H1 (cell line): ENCODE measurements around the gene CMTM2. TPM values are rescaled to one million over a fixed set of nuclear protein-coding genes. Genes with fewer than 3 reads are reported as not detected.

Experiments
- CTCF ChIA-PET: fragments of 300-600 bp; sonication (Branson Sonifier 250); formaldehyde crosslinking; loops from one replicate; lab custom pipeline; 2021; ENCODE audit not compliant: partially characterized antibody; lab: Charles Lee
- POLR2A ChIA-PET: fragments of 300-600 bp; sonication (Branson Sonifier 250); formaldehyde crosslinking; loops from one replicate; lab custom pipeline; 2021; ENCODE audit warnings: inconsistent platforms; ENCODE audit not compliant: partially characterized antibody; lab: Charles Lee
- DNase-seq, 2 experiments: peaks; one replicate each; pipeline versions ENCODE4 v3.0.0 to v3.0.0-alpha.2; 2010 to 2022; ENCODE audit warnings: low spot score in 2 of 2, low read depth in 1 of 2, mixed read lengths in 1 of 2
- FAIRE-seq: peaks from 2 replicates; lab custom pipeline; 2011; peaks lifted over from hg19 to GRCh38; lab: Jason Lieb, UNC
- H2AFZ ChIP-seq: 2 replicates; pipeline ENCODE4 v1.8.1; 2012; ENCODE audit warnings: low read length, inconsistent platforms
- H2AK5ac ChIP-seq: 2 replicates; pipeline ENCODE4 v1.6.1; 2013; ENCODE audit warnings: low read depth, low read length
- H2BK120ac ChIP-seq: replicated peaks from 2 replicates; pipeline ENCODE3; 2013; ENCODE audit warnings: low read depth, low read length, inconsistent platforms
- H2BK12ac ChIP-seq: 2 replicates; pipeline ENCODE4 v1.6.1; 2013; ENCODE audit warnings: low read depth, low read length
- H2BK15ac ChIP-seq: 2 replicates; pipeline ENCODE4 v1.6.1; 2013; ENCODE audit warnings: low read length
- H2BK20ac ChIP-seq: 2 replicates; pipeline ENCODE4 v1.6.1; 2013; ENCODE audit warnings: low read length
- H2BK5ac ChIP-seq: 2 replicates; pipeline ENCODE4 v1.6.1; 2013; ENCODE audit warnings: low read depth, low read length
- H3K14ac ChIP-seq: 2 replicates; pipeline ENCODE4 v1.6.1; 2013; ENCODE audit warnings: inconsistent platforms; ENCODE audit not compliant: insufficient read length
- H3K18ac ChIP-seq: 2 replicates; pipeline ENCODE4 v1.6.1; 2013; ENCODE audit warnings: low read length; ENCODE audit errors: extremely low read depth
- H3K23ac ChIP-seq: 2 replicates; pipeline ENCODE4 v1.6.1; 2013; ENCODE audit warnings: inconsistent platforms; ENCODE audit not compliant: insufficient read length
- H3K23me2 ChIP-seq: 2 replicates; pipeline ENCODE4 v1.6.1; 2013; ENCODE audit warnings: low read depth, low read length
- H3K27ac ChIP-seq: 2 replicates; pipeline ENCODE4 v1.6.1; 2011; ENCODE audit warnings: low read depth, low read length, inconsistent platforms
- H3K27me3 ChIP-seq, 4 experiments: replicated peaks in 1 of 4; 1 replicate in 1 of 4; 2 replicates in 3 of 4; pipeline versions ENCODE4 v1.6.1 to v1.8.1; 2011 to 2013; ENCODE audit warnings: low read length in 3 of 4, mild to moderate bottlenecking in 3 of 4, inconsistent platforms in 2 of 4, mixed read lengths in 2 of 4, moderate library complexity in 1 of 4; ENCODE audit not compliant: control insufficient read depth in 3 of 4, insufficient read depth in 3 of 4; ENCODE audit errors: extremely low read depth in 1 of 4
- H3K36me3 ChIP-seq, 4 experiments: 2 replicates each; pipeline versions ENCODE4 v1.6.1 to v1.8.1; 2011 to 2013; ENCODE audit warnings: mild to moderate bottlenecking in 4 of 4, low read length in 3 of 4, moderate library complexity in 2 of 4, control low read depth in 1 of 4, inconsistent platforms in 1 of 4; ENCODE audit not compliant: insufficient read depth in 4 of 4, control insufficient read depth in 2 of 4
- H3K4ac ChIP-seq: replicated peaks from 2 replicates; pipeline ENCODE3; 2013; ENCODE audit warnings: low read length, low read depth, mixed read lengths, inconsistent platforms; ENCODE audit not compliant: insufficient read length
- H3K4me1 ChIP-seq, 4 experiments: replicated peaks in 1 of 4; 1 replicate in 1 of 4; 2 replicates in 3 of 4; pipeline versions ENCODE4 v1.6.1 to v1.8.1; 2011 to 2013; ENCODE audit warnings: low read length in 3 of 4, inconsistent platforms in 2 of 4, mixed read lengths in 1 of 4; ENCODE audit not compliant: insufficient read depth in 4 of 4, control insufficient read depth in 3 of 4
- H3K4me2 ChIP-seq, 2 experiments: 2 replicates each; pipeline versions ENCODE4 v1.6.1 to v1.8.1; 2011 to 2013; ENCODE audit warnings: low read depth in 2 of 2, low read length in 2 of 2, control low read depth in 1 of 2, inconsistent platforms in 1 of 2, mild to moderate bottlenecking in 1 of 2; ENCODE audit not compliant: insufficient read depth in 1 of 2
- H3K4me3 ChIP-seq, 4 experiments: fragments of 200-600, 300-600 bp in 1 of 4; sonication (generic), shearing (Covaris generic), sonication (Bioruptor Twin) in 1 of 4; 2 replicates each; pipeline versions ENCODE4 v1.5.1 to v1.8.1; 2011 to 2016; ENCODE audit warnings: low read length in 4 of 4, low read depth in 3 of 4, control low read depth in 2 of 4, inconsistent platforms in 2 of 4, mild to moderate bottlenecking in 2 of 4, mixed read lengths in 1 of 4, moderate library complexity in 1 of 4; ENCODE audit not compliant: insufficient read depth in 2 of 4; ENCODE audit errors: extremely low read depth in 1 of 4
- H3K56ac ChIP-seq: replicated peaks from 2 replicates; pipeline ENCODE3; 2013; ENCODE audit warnings: low read depth, mild to moderate bottlenecking, mixed read lengths, low read length, inconsistent platforms; ENCODE audit not compliant: insufficient read length
- H3K79me1 ChIP-seq: 2 replicates; pipeline ENCODE4 v1.6.1; 2013; ENCODE audit warnings: low read depth, low read length, control low read depth
- H3K79me2 ChIP-seq, 2 experiments: 2 replicates each; pipeline versions ENCODE4 v1.6.1 to v1.8.1; 2012 to 2013; ENCODE audit warnings: low read length in 2 of 2, mild to moderate bottlenecking in 2 of 2, inconsistent platforms in 1 of 2; ENCODE audit not compliant: insufficient read depth in 2 of 2, control insufficient read depth in 1 of 2
- H3K9ac ChIP-seq, 4 experiments: replicated peaks in 1 of 4; 1 replicate in 1 of 4; 2 replicates in 3 of 4; pipeline versions ENCODE4 v1.6.1 to v1.8.1; 2011 to 2013; ENCODE audit warnings: low read depth in 3 of 4, low read length in 3 of 4, control low read depth in 2 of 4, mild to moderate bottlenecking in 2 of 4, moderate library complexity in 2 of 4, inconsistent platforms in 1 of 4; ENCODE audit errors: extremely low read depth in 1 of 4
- H3K9me3 ChIP-seq, 2 experiments: 2 replicates each; pipeline versions ENCODE4 v1.6.1 to v1.8.1; 2012 to 2013; ENCODE audit warnings: mild to moderate bottlenecking in 2 of 2, moderate library complexity in 2 of 2, control low read depth in 1 of 2, inconsistent platforms in 1 of 2, low read depth in 1 of 2, low read length in 1 of 2, mixed read lengths in 1 of 2; ENCODE audit not compliant: insufficient read depth in 2 of 2
- H4K20me1 ChIP-seq, 2 experiments: replicated peaks in 1 of 2; 2 replicates each; pipeline versions ENCODE3 to v1.8.1; 2011 to 2013; ENCODE audit warnings: inconsistent platforms in 2 of 2, low read length in 2 of 2, mild to moderate bottlenecking in 1 of 2; ENCODE audit not compliant: insufficient read depth in 2 of 2, control insufficient read depth in 1 of 2
- H4K5ac ChIP-seq: 2 replicates; pipeline ENCODE4 v1.6.1; 2013; ENCODE audit warnings: low read length, low read depth, mixed read lengths, inconsistent platforms; ENCODE audit not compliant: insufficient read length
- H4K8ac ChIP-seq: 2 replicates; pipeline ENCODE4 v1.8.0; 2013; ENCODE audit warnings: mild to moderate bottlenecking, moderate library complexity, low read length, inconsistent platforms; ENCODE audit not compliant: insufficient read depth; ENCODE audit errors: extremely low read depth
- H4K91ac ChIP-seq: replicated peaks from 2 replicates; pipeline ENCODE3; 2013; ENCODE audit warnings: low read length, mixed read lengths, inconsistent platforms; ENCODE audit not compliant: insufficient read length
- BRCA1 ChIP-seq: IDR thresholded peaks from 2 replicates; pipeline ENCODE4 v1.6.1; 2012; ENCODE audit warnings: low read depth, low read length, improper control_type of control experiment
- CBX8 ChIP-seq: fragments of 300-800, 300-1000 bp; sonication (generic); IDR thresholded peaks from 2 replicates; pipeline ENCODE4 v1.7.1; 2016; ENCODE audit warnings: low read depth, low read length, borderline replicate concordance
- E2F6 ChIP-seq: IDR thresholded peaks from 2 replicates; pipeline ENCODE4 v1.6.1; 2012; ENCODE audit warnings: inconsistent platforms
- HDAC6 ChIP-seq: IDR thresholded peaks from one replicate; pipeline ENCODE4 v1.7.1; 2012; ENCODE audit warnings: low read depth, mild to moderate bottlenecking, inconsistent platforms, low read length, moderate library complexity
- KDM1A ChIP-seq: fragments of 200-600, 300-600 bp; sonication (generic); IDR thresholded peaks from 2 replicates; pipeline ENCODE4 v1.7.1; 2016; ENCODE audit warnings: mild to moderate bottlenecking, low read length, borderline replicate concordance
- MAFK ChIP-seq: IDR thresholded peaks from 2 replicates; pipeline ENCODE4 v1.6.1; 2012; ENCODE audit warnings: low read depth, mild to moderate bottlenecking, improper control_type of control experiment, low read length
- POLR2A ChIP-seq, 2 experiments: IDR thresholded peaks; 1 replicate in 1 of 2; 2 replicates in 1 of 2; pipeline ENCODE4 v1.6.1; 2011; ENCODE audit warnings: low read depth in 2 of 2, low read length in 2 of 2, mild to moderate bottlenecking in 2 of 2; ENCODE audit errors: control extremely low read depth in 1 of 2
- TEAD4 ChIP-seq: IDR thresholded peaks from 2 replicates; pipeline ENCODE4 v1.6.1; 2012; ENCODE audit warnings: low read depth, low read length, inconsistent platforms, mixed read lengths
- WGBS, 2 experiments: shearing (Covaris generic) in 1 of 2; methylation state at CpG; one replicate each; pipeline versions ENCODE4 v1.1.6 to v1.1.7; 2013 to 2015; ENCODE audit warnings: low lambda C conversion rate in 2 of 2, mixed read lengths in 2 of 2, inconsistent platforms in 1 of 2, low coverage in 1 of 2, missing lambda C conversion rate in 1 of 2; ENCODE audit not compliant: insufficient replicate concordance in 2 of 2, insufficient coverage in 1 of 2, insufficient read length in 1 of 2; ENCODE audit errors: extremely low coverage in 1 of 2, missing lambda C conversion rate in 1 of 2; 5-methylcytosine and 5-hydroxymethylcytosine counted together
- polyA plus RNA-seq, 7 experiments: library from polyadenylated mRNA; depleted of rRNA in 3 of 7; stranded (reverse) in 5 of 7; unstranded in 2 of 7; fragments of >200 nt in 5 of 7; fragments of 200-250 nt in 2 of 7; gene quantifications; 1 replicate in 5 of 7; 2 replicates in 1 of 7; 4 replicates in 1 of 7; pipeline versions ENCODE4 v1.2.1 to v1.2.3, GENCODE V29; 2011 to 2013; ENCODE audit warnings: missing spikeins in 2 of 7, mixed read lengths in 2 of 7
- total RNA-seq: library from RNA; stranded (reverse); fragmentation: NEBNext Ultra II Directional; extraction: Animal tissue kit (Norgen Biotek cat#: 25700); gene quantifications from 2 replicates; pipeline ENCODE4 v1.2.1, GENCODE V29; 2021

The CMTM2 gene
- total and polyA plus RNA-seq, 2 of the 8 experiments (the other 6 are each of a cell fraction or from before 2014, with no cell fraction given), result not detected

GRCh38 chr16:66596986-66597848, 18.0 kb downstream of the CMTM2 start:
- Histone ChIP-seq H4K8ac (no peak overlapping the region), H3K23me2 (peaks cover 2% of the 10 kb centered on the region; the same call in 1 of the 2 replicates), H3K4ac (no peak overlapping the region), H3K4me1 (no peaks in the 10 kb centered on the region), H2BK5ac (no peak overlapping the region), H3K14ac (no peak overlapping the region), H3K9ac (no peak overlapping the region), H3K4me2 (no peak overlapping the region), H3K56ac (no peak overlapping the region), H2BK20ac (no peak overlapping the region), H4K91ac (no peak overlapping the region), H3K23ac (no peak overlapping the region), H3K27me3 (no peaks in the 10 kb centered on the region), H3K27ac (no peak overlapping the region), H3K4me3 (no peak overlapping the region), H2BK120ac (no peak overlapping the region), H2AFZ (no peak overlapping the region), H2BK15ac (no peak overlapping the region), H3K18ac (no peak overlapping the region), H2BK12ac (no peak overlapping the region), H3K9me3 (no peaks in the 10 kb centered on the region), H3K79me1 (no peaks in the 10 kb centered on the region), H2AK5ac (no peak overlapping the region), H4K5ac (no peak overlapping the region), H4K20me1 (no peaks in the 10 kb centered on the region), H3K79me2 (no peaks in the 10 kb centered on the region), H3K36me3 (no peaks in the 10 kb centered on the region)
- no peak for FAIRE-seq
- 85% methylated on average over 5 of the region's 5 CpGs; no CpG with 5 or more reads in 1 of the 2 experiments for WGBS, 2 experiments
- ChIA-PET CTCF (interaction anchor here (0.6 to 2.2 kb wide), 3 partner anchors 8 to 187 kb away, joined by 3 to 12 read pairs (median 4); no protein-coding TSS in a partner anchor), POLR2A (interaction anchor here (1.2 kb wide), 1 partner anchor 48 kb away, joined by 3 read pairs; no protein-coding TSS in a partner anchor)
- TF ChIP-seq KDM1A, result no peak
- no peak for TF ChIP-seq MAFK
- no peak for TF ChIP-seq CBX8
- no peak for TF ChIP-seq BRCA1
- no peak for TF ChIP-seq TEAD4
- no peak for TF ChIP-seq POLR2A (IDR thresholded peaks at IDR 0.05; ENCODE audit: control extremely low read depth in 1 of 2, low read depth in 2 of 2, low read length in 2 of 2)
- no peak for TF ChIP-seq HDAC6
- TF ChIP-seq E2F6, result no peak
- no peak for DNase-seq
